Measurements from ENCODE around the gene NEDD4L. TPM values are rescaled to one million over a fixed set of nuclear protein-coding genes. Genes with fewer than 3 reads are reported as not detected.

Gene NEDD4L
- total RNA-seq, 1 donor from 2014 or later = 209 TPM

- H3K36me3 Mint-ChIP-seq (ENCODE audit: unreplicated experiment) = no peaks in the 10 kb centered on the region
- peaks cover 16% of the 10 kb centered on the region for H3K27me3 Mint-ChIP-seq (ENCODE audit: unreplicated experiment)
- peak overlapping the region; percentile 94 for H3K27ac Mint-ChIP-seq (ENCODE audit: unreplicated experiment)
- peaks cover 42% of the 10 kb centered on the region for H3K4me1 Mint-ChIP-seq (ENCODE audit: low read depth, unreplicated experiment)
- peaks cover 18% of the 10 kb centered on the region for H3K9me3 Mint-ChIP-seq (ENCODE audit: unreplicated experiment)
- peak overlapping the region; percentile 35 for H3K4me3 Mint-ChIP-seq (ENCODE audit: unreplicated experiment)
- no peak for DNase-seq
- no peak for TF ChIP-seq CTCF (IDR thresholded peaks at IDR 0.05; ENCODE audit: partially characterized antibody, unreplicated experiment)
Observed at GRCh38 chr18:58256316-58257080, 212.5 kb downstream of the NEDD4L start.

GRCh38 chr18:58257461-58257860, 213.4 kb downstream of the NEDD4L start:
- peak overlapping the region; percentile 63 for H3K4me3 Mint-ChIP-seq (ENCODE audit: unreplicated experiment)
- H3K36me3 Mint-ChIP-seq (ENCODE audit: unreplicated experiment) = no peaks in the 10 kb centered on the region
- H3K9me3 Mint-ChIP-seq (ENCODE audit: unreplicated experiment) = peaks cover 18% of the 10 kb centered on the region
- TF ChIP-seq CTCF (IDR thresholded peaks at IDR 0.05; ENCODE audit: partially characterized antibody, unreplicated experiment) = no peak
- peaks cover 36% of the 10 kb centered on the region for H3K4me1 Mint-ChIP-seq (ENCODE audit: low read depth, unreplicated experiment)
- peaks cover 16% of the 10 kb centered on the region for H3K27me3 Mint-ChIP-seq (ENCODE audit: unreplicated experiment)
- peak overlapping the region; percentile 94 for H3K27ac Mint-ChIP-seq (ENCODE audit: unreplicated experiment)
- DNase-seq = peak; percentile 23

- H3K9me3 Mint-ChIP-seq (ENCODE audit: unreplicated experiment) = peaks cover 18% of the 10 kb centered on the region
- H3K27ac Mint-ChIP-seq (ENCODE audit: unreplicated experiment) = no peak overlapping the region
- H3K4me1 Mint-ChIP-seq (ENCODE audit: low read depth, unreplicated experiment) = peaks cover 38% of the 10 kb centered on the region
- H3K4me3 Mint-ChIP-seq (ENCODE audit: unreplicated experiment) = no peak overlapping the region
- no peak for DNase-seq
- H3K27me3 Mint-ChIP-seq (ENCODE audit: unreplicated experiment) = peaks cover 16% of the 10 kb centered on the region
- no peaks in the 10 kb centered on the region for H3K36me3 Mint-ChIP-seq (ENCODE audit: unreplicated experiment)
- no peak for TF ChIP-seq CTCF (IDR thresholded peaks at IDR 0.05; ENCODE audit: partially characterized antibody, unreplicated experiment)
Observed at GRCh38 chr18:58258692-58259342, 214.8 kb downstream of the NEDD4L start.

- H3K4me1 Mint-ChIP-seq (ENCODE audit: low read depth, unreplicated experiment) = peaks cover 31% of the 10 kb centered on the region
- no peak overlapping the region for H3K4me3 Mint-ChIP-seq (ENCODE audit: unreplicated experiment)
- DNase-seq = no peak
- no peaks in the 10 kb centered on the region for H3K36me3 Mint-ChIP-seq (ENCODE audit: unreplicated experiment)
- no peaks in the 10 kb centered on the region for H3K27me3 Mint-ChIP-seq (ENCODE audit: unreplicated experiment)
- no peak for TF ChIP-seq CTCF (IDR thresholded peaks at IDR 0.05; ENCODE audit: partially characterized antibody, unreplicated experiment)
- H3K9me3 Mint-ChIP-seq (ENCODE audit: unreplicated experiment) = no peaks in the 10 kb centered on the region
- no peak overlapping the region for H3K27ac Mint-ChIP-seq (ENCODE audit: unreplicated experiment)
Observed at GRCh38 chr18:58263055-58263957, 219.3 kb downstream of the NEDD4L start.
